DMS153 treated with DMSO at 0.1 percent for 48 hours (cell line): ENCODE results near the gene GINS2.

ENCODE experiments used
- DNase-seq: peaks from one replicate; lab custom pipeline; 2025; ENCODE audit not compliant: unreplicated experiment; lab: John Stamatoyannopoulos, UW

GINS2 gene

DNA sequence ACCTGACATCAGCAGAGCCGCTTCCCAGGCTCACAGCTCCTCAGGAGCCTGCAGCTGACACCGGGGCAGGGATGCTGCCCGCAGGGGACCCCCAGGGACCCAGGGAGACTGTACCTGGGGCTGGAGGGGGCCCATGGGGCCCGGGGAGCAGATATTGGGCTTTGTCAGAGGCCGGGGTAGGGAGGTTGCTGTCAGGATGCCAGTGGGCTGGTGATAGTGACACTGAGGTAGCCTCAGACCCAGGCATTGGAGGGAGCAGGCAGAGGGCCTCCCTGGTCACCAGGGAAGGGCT lies 60.5 kb downstream of the GINS2 start:
- no peak for DNase-seq

DNA sequence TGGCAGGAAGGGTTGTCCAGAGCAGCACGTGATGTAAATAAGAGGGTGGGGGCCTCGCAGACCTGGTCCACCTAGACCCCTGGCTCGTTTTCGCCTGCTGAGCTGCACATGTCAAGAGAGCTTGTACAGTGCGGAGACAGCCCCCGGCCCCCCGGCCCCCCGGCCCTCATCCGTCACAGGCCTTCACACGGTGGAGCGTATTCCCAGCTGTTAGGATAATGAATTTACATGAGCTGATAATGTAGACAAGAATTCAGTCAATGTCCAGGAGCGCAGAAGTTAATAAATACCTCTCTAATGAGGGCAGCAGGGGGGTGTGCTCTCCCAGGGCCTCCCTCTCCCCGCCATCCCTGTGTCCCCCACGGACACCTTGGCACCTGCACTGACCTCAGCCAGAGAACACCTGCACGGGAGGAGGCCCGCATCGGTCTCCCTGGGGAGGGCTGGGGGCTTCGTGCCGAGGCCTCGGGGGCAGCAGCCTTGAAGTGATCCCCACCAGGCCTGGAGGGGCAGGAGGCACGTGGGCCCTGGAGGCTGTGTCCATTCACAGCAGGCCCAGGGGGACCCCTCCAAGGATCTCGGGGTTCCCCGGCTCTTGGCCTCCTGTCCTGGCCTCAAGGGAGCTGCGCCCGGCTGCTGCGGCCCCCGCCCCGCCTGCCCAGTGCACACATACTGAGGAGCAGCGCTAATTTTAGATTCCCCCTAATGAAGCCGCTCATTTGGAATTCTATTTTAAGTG lies 61.1 kb downstream of the GINS2 start:
- DNase-seq: no peak

DNA sequence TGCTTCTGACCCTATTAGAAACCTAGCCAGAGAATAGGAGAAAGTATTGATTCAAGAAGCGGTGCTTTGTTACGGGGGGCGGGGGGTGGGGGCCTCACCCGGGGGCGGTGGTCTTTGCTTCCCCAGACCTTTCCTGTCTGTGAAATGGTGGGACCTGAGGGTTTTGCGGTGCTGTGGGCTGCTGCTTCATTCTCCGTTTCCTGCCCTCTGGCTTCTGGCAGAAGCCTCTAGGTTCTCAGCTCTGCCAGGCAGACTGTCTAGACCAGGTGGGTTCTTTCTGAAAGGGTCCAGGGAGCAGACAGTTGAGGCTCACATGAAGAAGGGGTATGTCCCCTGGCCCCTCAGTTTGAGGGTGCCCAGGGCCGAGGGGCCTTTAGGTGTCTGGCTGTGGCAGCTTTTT lies 61.7 kb downstream of the GINS2 start:
- no peak for DNase-seq
